H9 (cell line): Measurements from ENCODE around the gene PFN4. TPM values are rescaled to one million over a fixed set of nuclear protein-coding genes. Genes with fewer than 3 reads are reported as not detected.

ENCODE experiments used
- DNase-seq: peaks from one replicate; pipeline ENCODE4 v3.0.0-alpha.2; 2017
- H2AFZ ChIP-seq: one replicate; pipeline ENCODE4 v1.6.1; 2013; ENCODE audit warnings: mild to moderate bottlenecking, low read length, control low read depth, moderate library complexity
- H2AK5ac ChIP-seq: 2 replicates; pipeline ENCODE4 v1.6.1; 2013; ENCODE audit warnings: low read length, control low read depth, mixed read lengths; ENCODE audit not compliant: insufficient read length
- H2BK120ac ChIP-seq: one replicate; pipeline ENCODE4 v1.6.1; 2013; ENCODE audit warnings: low read depth, mild to moderate bottlenecking, low read length, control low read depth, inconsistent platforms; ENCODE audit not compliant: poor library complexity, severe bottlenecking
- H2BK12ac ChIP-seq: 2 replicates; pipeline ENCODE4 v1.6.1; 2013; ENCODE audit warnings: low read length, control low read depth, mixed read lengths, low read depth; ENCODE audit not compliant: insufficient read length
- H2BK15ac ChIP-seq: 2 replicates; pipeline ENCODE4 v1.6.1; 2013; ENCODE audit warnings: low read depth, low read length, control low read depth
- H2BK20ac ChIP-seq: one replicate; pipeline ENCODE4 v1.6.1; 2013; ENCODE audit warnings: low read depth, mild to moderate bottlenecking, low read length, control low read depth, inconsistent platforms; ENCODE audit not compliant: poor library complexity, severe bottlenecking
- H2BK5ac ChIP-seq: 2 replicates; pipeline ENCODE4 v1.6.1; 2013; ENCODE audit warnings: low read length, control low read depth, mixed read lengths; ENCODE audit not compliant: insufficient read length
- H3K14ac ChIP-seq: 2 replicates; pipeline ENCODE4 v1.6.1; 2013; ENCODE audit warnings: low read length, control low read depth; ENCODE audit not compliant: insufficient read depth
- H3K18ac ChIP-seq: 2 replicates; pipeline ENCODE4 v1.6.1; 2013; ENCODE audit warnings: low read depth, mild to moderate bottlenecking, mixed read lengths, low read length, control low read depth; ENCODE audit not compliant: insufficient read length
- H3K23ac ChIP-seq: 2 replicates; pipeline ENCODE4 v1.6.1; 2013; ENCODE audit warnings: low read length, control low read depth, mixed read lengths, low read depth; ENCODE audit not compliant: insufficient read length
- H3K23me2 ChIP-seq: 2 replicates; pipeline ENCODE4 v1.6.1; 2013; ENCODE audit warnings: low read depth, mild to moderate bottlenecking, mixed read lengths, low read length, control low read depth; ENCODE audit not compliant: insufficient read length, poor library complexity, severe bottlenecking
- H3K27ac ChIP-seq: 2 replicates; pipeline ENCODE4 v1.5.1; 2013; ENCODE audit warnings: low read length, control low read depth, mixed read lengths, low read depth; ENCODE audit not compliant: insufficient read length
- H3K27me3 ChIP-seq: 2 replicates; pipeline ENCODE4 v1.6.1; 2013; ENCODE audit warnings: low read length, control low read depth, inconsistent platforms; ENCODE audit not compliant: insufficient read depth
- H3K4ac ChIP-seq: 2 replicates; pipeline ENCODE4 v1.6.1; 2013; ENCODE audit warnings: low read depth, mild to moderate bottlenecking, control low read depth, inconsistent platforms, low read length, moderate library complexity
- H3K4me1 ChIP-seq: 2 replicates; pipeline ENCODE4 v1.6.1; 2013; ENCODE audit warnings: low read length, control low read depth, inconsistent platforms; ENCODE audit not compliant: insufficient read depth
- H3K4me2 ChIP-seq: 2 replicates; pipeline ENCODE4 v1.6.1; 2013; ENCODE audit warnings: low read length, control low read depth, mixed read lengths; ENCODE audit not compliant: insufficient read length, insufficient read depth
- H3K56ac ChIP-seq: 2 replicates; pipeline ENCODE4 v1.6.1; 2013; ENCODE audit warnings: low read depth, mild to moderate bottlenecking, mixed read lengths, low read length, control low read depth; ENCODE audit not compliant: insufficient read length
- H3K79me1 ChIP-seq: 2 replicates; pipeline ENCODE4 v1.6.1; 2013; ENCODE audit warnings: low read depth, mild to moderate bottlenecking, moderate library complexity, low read length, control low read depth, inconsistent platforms; ENCODE audit not compliant: insufficient read depth, poor library complexity, severe bottlenecking
- H3K79me2 ChIP-seq: 2 replicates; pipeline ENCODE4 v1.6.1; 2013; ENCODE audit warnings: low read length, control low read depth, inconsistent platforms; ENCODE audit not compliant: insufficient read depth
- H3K9ac ChIP-seq: 2 replicates; pipeline ENCODE4 v1.6.1; 2013; ENCODE audit warnings: low read length, control low read depth, mixed read lengths; ENCODE audit not compliant: insufficient read length; ENCODE audit errors: extremely low read depth
- H3K9me3 ChIP-seq: one replicate; pipeline ENCODE4 v1.6.1; 2013; ENCODE audit warnings: low read depth, low read length, inconsistent platforms; ENCODE audit not compliant: control insufficient read depth
- H3T11ph ChIP-seq: one replicate; pipeline ENCODE4 v1.6.1; 2013; ENCODE audit warnings: mild to moderate bottlenecking, low read length, control low read depth, inconsistent platforms
- H4K20me1 ChIP-seq: one replicate; pipeline ENCODE4 v1.6.1; 2013; ENCODE audit not compliant: control insufficient read depth, insufficient read length, insufficient read depth
- H4K5ac ChIP-seq: 2 replicates; pipeline ENCODE4 v1.6.1; 2013; ENCODE audit warnings: low read depth, mild to moderate bottlenecking, mixed read lengths, low read length, control low read depth; ENCODE audit not compliant: insufficient read length
- H4K8ac ChIP-seq: replicated peaks from 2 replicates; pipeline ENCODE4 v1.6.1; 2013; ENCODE audit warnings: low read length, control low read depth, mixed read lengths, low read depth; ENCODE audit not compliant: insufficient read length
- H4K91ac ChIP-seq: 2 replicates; pipeline ENCODE4 v1.6.1; 2013; ENCODE audit warnings: low read depth, mild to moderate bottlenecking, moderate library complexity, mixed read lengths, low read length, control low read depth; ENCODE audit not compliant: insufficient read length
- H3K27ac Mint-ChIP-seq, 3 experiments: 2 replicates in 2 of 3; 3 replicates in 1 of 3; pipeline ENCODE4 v1.8.0; 2020 to 2021; ENCODE audit warnings: mixed read lengths in 3 of 3, mild to moderate bottlenecking in 1 of 3, moderate library complexity in 1 of 3
- H3K27me3 Mint-ChIP-seq: 2 replicates; pipeline ENCODE4 v1.8.0; 2021; ENCODE audit warnings: low read depth, mild to moderate bottlenecking, moderate library complexity, mixed read lengths
- H3K36me3 Mint-ChIP-seq, 3 experiments: 2 replicates in 2 of 3; 3 replicates in 1 of 3; pipeline ENCODE4 v1.8.0; 2020 to 2021; ENCODE audit warnings: low read depth in 3 of 3, mixed read lengths in 3 of 3; ENCODE audit not compliant: insufficient read depth in 1 of 3
- H3K4me1 Mint-ChIP-seq, 2 experiments: 2 replicates each; pipeline ENCODE4 v1.8.0; 2020; ENCODE audit warnings: mixed read lengths in 2 of 2
- H3K4me3 Mint-ChIP-seq, 2 experiments: 2 replicates in 1 of 2; 3 replicates in 1 of 2; pipeline ENCODE4 v1.8.0; 2020 to 2021; ENCODE audit warnings: mild to moderate bottlenecking in 2 of 2, mixed read lengths in 2 of 2, moderate library complexity in 1 of 2
- H3K9me3 Mint-ChIP-seq, 2 experiments: 2 replicates in 1 of 2; 3 replicates in 1 of 2; pipeline ENCODE4 v1.8.0; 2020; ENCODE audit warnings: mild to moderate bottlenecking in 2 of 2, mixed read lengths in 2 of 2, moderate library complexity in 1 of 2
- CTCF ChIP-seq: fragments of 200-600 bp; sonication (generic); conservative IDR thresholded peaks from 3 replicates; pipeline ENCODE4 v1.8.0; 2021; ENCODE audit warnings: antibody characterized with exemption, mild to moderate bottlenecking
- WGBS: extraction: QIAGEN DNeasy Blood & Tissue Kit; methylation state at CpG from one replicate; pipeline ENCODE4 v1.1.7; 2013; ENCODE audit warnings: missing lambda C conversion rate, low lambda C conversion rate, mixed read lengths; ENCODE audit not compliant: insufficient read length; ENCODE audit errors: extremely low coverage; 5-methylcytosine and 5-hydroxymethylcytosine counted together
- total RNA-seq: library from RNA; stranded (reverse); gene quantifications from 2 replicates; pipeline ENCODE4 v1.2.1, GENCODE V29; 2021

PFN4 gene
- total RNA-seq, 1 experiment from 2014 or later, result not detected

GRCh38 chr2:24065341-24065740 lies 57.8 kb downstream of the PFN4 start:
- Histone ChIP-seq H2BK15ac (no peak overlapping the region), H4K8ac (no peak overlapping the region), H2AFZ (no peak overlapping the region), H2BK120ac (no peak overlapping the region), H4K91ac (no peak overlapping the region), H2AK5ac (no peak overlapping the region), H3K56ac (no peak overlapping the region), H3K14ac (no peak overlapping the region), H2BK5ac (no peak overlapping the region), H3K27me3 (no peaks in the 10 kb centered on the region), H3K4me2 (no peak overlapping the region), H3K79me1 (no peaks in the 10 kb centered on the region), H4K20me1 (no peaks in the 10 kb centered on the region), H3K9ac (no peak overlapping the region), H4K5ac (no peak overlapping the region), H3K9me3 (no peaks in the 10 kb centered on the region), H2BK20ac (no peak overlapping the region), H3T11ph (no peak overlapping the region), H3K79me2 (no peaks in the 10 kb centered on the region), H3K27ac (no peak overlapping the region), H3K18ac (no peak overlapping the region), H3K23me2 (no peaks in the 10 kb centered on the region), H3K23ac (no peak overlapping the region), H3K4me1 (no peaks in the 10 kb centered on the region), H2BK12ac (no peak overlapping the region), H3K4ac (no peak overlapping the region)
- no peak overlapping the region for H3K4me3 Mint-ChIP-seq
- WGBS, result no CpG with 5 or more reads among the region's 2 CpGs
- peaks cover 0 to 3% of the 10 kb centered on the region in 2 experiments; a peak in 2 of 4 replicates for H3K4me1 Mint-ChIP-seq
- peaks cover 29 to 78% (median 51%) of the 10 kb centered on the region in 3 experiments for H3K36me3 Mint-ChIP-seq
- no peaks in the 10 kb centered on the region for H3K27me3 Mint-ChIP-seq
- no peaks in the 10 kb centered on the region for H3K9me3 Mint-ChIP-seq
- H3K27ac Mint-ChIP-seq, result no peak overlapping the region
- DNase-seq, result no peak
- no peak for TF ChIP-seq CTCF

Other genes starting within 250 kb of the PFN4 start
- gene ATAD2B, start 196.2 kb downstream of the PFN4 start, total RNA-seq, result 17.5 and 21.4 TPM in 2 replicates
- gene UBXN2A, start 182.9 kb downstream of the PFN4 start, total RNA-seq, result 19.7 and 20.0 TPM in 2 replicates
- 0.42 and 1.3 TPM in 2 replicates for gene MFSD2B, start 113.2 kb downstream of the PFN4 start, total RNA-seq
- gene WDCP, start 75.9 kb downstream of the PFN4 start, total RNA-seq, result 36.9 and 40.0 TPM in 2 replicates
- 59.7 and 61.6 TPM in 2 replicates for gene FKBP1B, start 73.6 kb downstream of the PFN4 start, total RNA-seq
- gene SF3B6, start 47.0 kb downstream of the PFN4 start, total RNA-seq, result 130 and 132 TPM in 2 replicates
- 45.7 and 48.1 TPM in 2 replicates for gene TP53I3, start 38.5 kb downstream of the PFN4 start, total RNA-seq
- gene FAM228B, start 135 bp upstream of the PFN4 start, total RNA-seq, result 6.5 and 6.7 TPM in 2 replicates
- not detected in 2 replicates for gene FAM228A, start 51.7 kb upstream of the PFN4 start, total RNA-seq
- 17.0 and 17.1 TPM in 2 replicates for gene ITSN2, start 237.2 kb upstream of the PFN4 start, total RNA-seq